Measurements from ENCODE around the gene RNF115. TPM values are rescaled to one million over a fixed set of nuclear protein-coding genes. Genes with fewer than 3 reads are reported as not detected.
A peak's percentile ranks its signal among the peaks of the same experiment; 100 is the strongest.
"Not testable (repeated sequence)": the region's sequence is repeated elsewhere in the genome, so short reads cannot be mapped to it uniquely, and the experiment has no call there.

Gene RNF115
- total RNA-seq, 1 donor from 2014 or later = 13.9 TPM

DNA sequence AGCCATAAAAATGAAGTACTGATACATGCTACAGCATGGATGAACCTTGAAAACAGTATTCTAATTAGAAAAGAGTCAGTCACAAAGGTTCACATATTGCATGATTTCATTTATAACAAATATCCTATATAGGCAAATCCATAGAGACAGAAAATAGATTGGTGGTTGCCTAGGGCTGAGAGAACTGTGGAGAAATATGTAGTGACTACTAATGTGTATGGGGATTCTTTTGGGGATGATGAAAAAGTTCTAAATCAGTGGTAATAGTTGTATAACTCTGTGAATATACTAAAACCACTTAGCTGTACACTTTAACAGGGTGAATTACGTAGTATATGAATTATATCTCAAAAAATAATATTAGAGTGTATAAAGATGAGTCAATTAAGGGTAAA, 45.8 kb downstream of the RNF115 start:
- no peak for DNase-seq (ENCODE audit: low spot score in 2 of 2, unreplicated experiment in 2 of 2)
- Mint-ChIP-seq H3K27me3 (ENCODE audit: low read depth) (no peaks in the 10 kb centered on the region), H3K27ac (no peak overlapping the region), H3K36me3 (peaks cover 15% of the 10 kb centered on the region), H3K9me3 (peaks cover 3% of the 10 kb centered on the region), H3K4me3 (no peak overlapping the region), H3K4me1 (no peaks in the 10 kb centered on the region)
- TF ChIP-seq, protein P1, sequence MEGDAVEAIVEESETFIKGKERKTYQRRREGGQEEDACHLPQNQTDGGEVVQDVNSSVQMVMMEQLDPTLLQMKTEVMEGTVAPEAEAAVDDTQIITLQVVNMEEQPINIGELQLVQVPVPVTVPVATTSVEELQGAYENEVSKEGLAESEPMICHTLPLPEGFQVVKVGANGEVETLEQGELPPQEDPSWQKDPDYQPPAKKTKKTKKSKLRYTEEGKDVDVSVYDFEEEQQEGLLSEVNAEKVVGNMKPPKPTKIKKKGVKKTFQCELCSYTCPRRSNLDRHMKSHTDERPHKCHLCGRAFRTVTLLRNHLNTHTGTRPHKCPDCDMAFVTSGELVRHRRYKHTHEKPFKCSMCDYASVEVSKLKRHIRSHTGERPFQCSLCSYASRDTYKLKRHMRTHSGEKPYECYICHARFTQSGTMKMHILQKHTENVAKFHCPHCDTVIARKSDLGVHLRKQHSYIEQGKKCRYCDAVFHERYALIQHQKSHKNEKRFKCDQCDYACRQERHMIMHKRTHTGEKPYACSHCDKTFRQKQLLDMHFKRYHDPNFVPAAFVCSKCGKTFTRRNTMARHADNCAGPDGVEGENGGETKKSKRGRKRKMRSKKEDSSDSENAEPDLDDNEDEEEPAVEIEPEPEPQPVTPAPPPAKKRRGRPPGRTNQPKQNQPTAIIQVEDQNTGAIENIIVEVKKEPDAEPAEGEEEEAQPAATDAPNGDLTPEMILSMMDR (IDR thresholded peaks at IDR 0.05; ENCODE audit: unreplicated experiment) = no peak

DNA sequence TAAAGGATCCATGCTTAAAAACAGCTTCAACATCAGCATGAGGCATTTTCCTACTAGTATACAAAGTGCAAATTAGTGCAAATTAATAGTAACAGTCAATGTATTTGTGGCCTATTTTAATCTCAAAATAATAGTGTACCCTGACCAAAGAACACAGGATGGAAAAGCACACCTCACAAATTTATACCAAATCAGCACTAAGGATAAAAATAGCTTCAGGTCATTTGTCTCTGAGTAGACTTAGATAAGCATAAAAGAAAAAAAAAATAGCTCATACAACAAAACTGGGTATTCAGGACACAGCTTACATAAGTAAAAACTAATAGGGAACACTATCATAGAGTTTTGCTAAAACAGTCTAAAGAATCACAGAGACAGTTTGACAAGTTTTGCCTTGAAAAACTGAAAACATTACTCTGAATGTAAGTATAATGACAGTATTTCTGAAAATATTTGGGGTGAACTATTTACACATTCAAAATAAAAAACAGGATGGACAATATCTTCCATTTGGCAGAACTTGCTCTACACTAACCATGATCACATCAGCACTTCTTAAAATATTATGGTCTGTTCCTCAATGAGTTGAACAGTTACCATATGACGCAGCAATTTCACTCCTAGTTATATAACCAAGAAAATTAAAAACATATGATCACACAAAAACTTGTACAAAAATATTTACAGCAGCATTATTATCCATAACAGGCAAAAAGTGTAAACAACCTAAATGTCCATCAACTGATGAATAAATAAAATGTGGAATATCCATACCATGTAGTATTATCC, 46.3 kb downstream of the RNF115 start:
- Mint-ChIP-seq H3K9me3 (peaks cover 9% of the 10 kb centered on the region), H3K4me1 (no peaks in the 10 kb centered on the region), H3K36me3 (peaks cover 19% of the 10 kb centered on the region), H3K27me3 (ENCODE audit: low read depth) (no peaks in the 10 kb centered on the region), H3K27ac (peak overlapping the region; percentile 31), H3K4me3 (no peak overlapping the region)
- DNase-seq (ENCODE audit: low spot score in 2 of 2, unreplicated experiment in 2 of 2) = no peak
- TF ChIP-seq, protein P1 (IDR thresholded peaks at IDR 0.05; ENCODE audit: unreplicated experiment) = no peak

DNA sequence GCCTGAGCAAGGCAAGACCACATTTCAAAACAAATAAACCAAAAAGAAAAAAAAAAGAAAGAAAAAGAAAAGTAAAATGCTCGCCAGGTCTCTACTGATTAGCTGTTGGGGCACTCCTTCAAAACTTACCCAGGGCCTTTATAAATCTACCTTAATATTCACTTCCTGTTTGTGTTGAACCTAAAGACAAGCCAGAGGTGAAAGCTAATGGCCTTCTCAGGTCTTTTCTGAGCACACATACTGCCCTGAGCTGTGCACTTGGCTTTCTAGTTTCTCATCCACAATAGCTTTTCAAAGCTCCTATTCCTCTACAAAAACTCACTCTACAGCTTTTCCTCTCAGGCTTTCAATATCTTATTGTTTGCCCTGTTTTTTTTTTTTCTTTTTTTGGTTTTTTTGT, 50.5 kb downstream of the RNF115 start:
- H3K4me3 Mint-ChIP-seq = no peak overlapping the region
- H3K36me3 Mint-ChIP-seq = peaks cover 39% of the 10 kb centered on the region
- no peak overlapping the region for H3K27ac Mint-ChIP-seq
- no peaks in the 10 kb centered on the region for H3K27me3 Mint-ChIP-seq (ENCODE audit: low read depth)
- TF ChIP-seq, protein P1 (IDR thresholded peaks at IDR 0.05; ENCODE audit: unreplicated experiment) = no peak
- H3K4me1 Mint-ChIP-seq = no peaks in the 10 kb centered on the region
- no peak for DNase-seq (ENCODE audit: low spot score in 2 of 2, unreplicated experiment in 2 of 2)
- H3K9me3 Mint-ChIP-seq = peaks cover 11% of the 10 kb centered on the region

DNA sequence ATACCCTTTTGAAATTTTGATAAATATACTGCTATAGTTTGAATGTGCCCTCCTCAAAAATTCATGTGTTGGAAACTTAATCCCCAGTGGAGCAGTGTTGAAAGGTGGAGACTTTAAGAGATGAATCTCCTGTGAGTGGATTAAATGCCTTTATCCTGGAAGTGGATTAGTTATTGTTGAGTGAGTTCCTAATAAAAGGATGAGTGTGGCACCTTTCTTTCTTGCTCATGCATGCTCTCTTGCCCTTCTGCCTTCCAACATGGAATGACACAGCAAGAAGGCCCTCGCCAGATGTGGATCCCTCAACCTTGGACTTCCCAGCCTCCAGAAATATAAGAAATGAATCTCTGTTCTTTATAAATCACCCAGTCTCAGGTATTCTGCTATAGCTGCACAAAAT, 52.8 kb downstream of the RNF115 start:
- TF ChIP-seq, protein P1 (IDR thresholded peaks at IDR 0.05; ENCODE audit: unreplicated experiment) = no peak
- Mint-ChIP-seq H3K9me3 (peaks cover 11% of the 10 kb centered on the region), H3K27me3 (ENCODE audit: low read depth) (no peaks in the 10 kb centered on the region), H3K4me1 (no peaks in the 10 kb centered on the region), H3K36me3 (peaks cover 50% of the 10 kb centered on the region), H3K27ac (no peak overlapping the region), H3K4me3 (no peak overlapping the region)
- no peak for DNase-seq (ENCODE audit: low spot score in 2 of 2, unreplicated experiment in 2 of 2)

DNA sequence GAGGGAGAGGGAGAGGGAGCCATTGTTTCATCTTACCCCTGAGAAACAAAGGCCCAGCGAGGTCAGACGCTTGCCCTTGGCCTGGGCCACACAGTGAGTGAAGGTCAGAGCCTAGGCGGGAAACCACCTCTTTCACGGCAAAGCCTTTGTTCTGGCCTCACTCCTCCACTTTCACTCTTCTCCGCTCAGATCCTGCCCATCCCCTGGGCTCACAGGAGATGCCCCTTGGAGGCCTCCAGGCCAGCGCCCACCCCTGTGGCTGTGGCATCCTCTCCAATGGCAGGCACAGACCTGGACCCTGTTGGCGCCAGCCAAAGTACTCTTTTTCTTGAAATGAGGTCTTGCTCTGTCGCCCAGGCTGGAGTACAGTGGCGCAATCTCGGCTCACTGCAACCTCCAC, 55.9 kb downstream of the RNF115 start:
- not testable (repeated sequence) for H3K27ac Mint-ChIP-seq; H3K4me3 Mint-ChIP-seq; DNase-seq (ENCODE audit: low spot score in 2 of 2, unreplicated experiment in 2 of 2); H3K4me1 Mint-ChIP-seq; H3K27me3 Mint-ChIP-seq (ENCODE audit: low read depth); H3K9me3 Mint-ChIP-seq
- peaks cover 53% of the 10 kb centered on the region for H3K36me3 Mint-ChIP-seq

DNA sequence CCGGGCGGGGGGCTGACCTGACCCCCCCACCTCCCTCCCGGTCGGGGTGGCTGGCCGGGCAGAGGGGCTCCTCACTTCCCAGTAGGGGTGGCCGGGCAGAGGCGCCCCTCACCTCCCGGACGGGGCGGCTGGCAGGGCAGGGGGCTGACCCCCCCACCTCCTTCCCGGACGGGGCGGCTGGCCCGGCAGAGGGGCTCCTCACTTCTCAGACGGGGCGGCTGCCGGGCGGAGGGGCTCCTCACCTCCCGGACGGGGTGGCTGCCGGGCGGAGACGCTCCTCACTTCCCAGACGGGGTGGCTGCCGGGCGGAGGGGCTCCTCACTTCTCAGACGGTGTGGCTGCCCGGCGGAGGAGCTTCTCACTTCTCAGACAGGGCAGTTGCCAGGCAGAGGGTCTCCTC, 57.0 kb downstream of the RNF115 start:
- not testable (repeated sequence) for H3K27me3 Mint-ChIP-seq (ENCODE audit: low read depth); DNase-seq (ENCODE audit: low spot score in 2 of 2, unreplicated experiment in 2 of 2)
- peaks cover 50% of the 10 kb centered on the region for H3K36me3 Mint-ChIP-seq

DNA sequence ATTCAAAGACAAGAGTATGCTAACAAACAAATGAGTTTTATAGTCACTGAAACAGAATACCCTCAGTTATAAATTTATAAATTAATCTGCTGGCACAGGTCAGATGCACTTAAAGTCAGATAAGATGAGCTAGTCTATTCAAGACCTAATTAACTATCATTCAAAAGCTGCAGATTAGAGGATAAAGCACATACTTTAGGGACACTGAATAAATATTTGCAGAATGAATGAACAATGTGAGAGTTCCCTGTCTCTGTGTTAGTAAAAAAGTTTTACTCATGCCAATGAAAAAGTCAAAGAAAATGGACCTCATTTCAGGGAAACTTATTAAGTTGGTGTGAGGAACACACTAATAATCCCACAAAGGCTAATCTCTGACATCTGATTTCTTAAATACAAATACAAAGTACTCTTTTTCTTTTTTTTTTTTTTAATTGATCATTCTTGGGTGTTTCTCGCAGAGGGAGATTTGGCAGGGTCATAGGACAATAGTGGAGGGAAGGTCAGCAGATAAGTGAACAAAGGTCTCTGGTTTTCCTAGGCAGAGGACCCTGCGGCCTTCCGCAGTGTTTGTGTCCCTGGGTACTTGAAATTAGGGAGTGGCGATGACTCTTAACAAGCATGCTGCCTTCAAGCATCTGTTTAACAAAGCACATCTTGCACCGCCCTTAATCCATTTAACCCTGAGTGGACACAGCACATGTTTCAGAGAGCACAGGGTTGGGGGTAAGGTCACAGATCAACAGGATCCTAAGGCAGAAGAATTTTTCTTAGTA, 58.1 kb downstream of the RNF115 start:
- H3K4me1 Mint-ChIP-seq; H3K27ac Mint-ChIP-seq; H3K4me3 Mint-ChIP-seq; H3K27me3 Mint-ChIP-seq (ENCODE audit: low read depth); DNase-seq (ENCODE audit: low spot score in 2 of 2, unreplicated experiment in 2 of 2): not testable (repeated sequence)
- peaks cover 50% of the 10 kb centered on the region for H3K36me3 Mint-ChIP-seq
- peaks cover 14% of the 10 kb centered on the region for H3K9me3 Mint-ChIP-seq

More for the DNA sequence above, 57.0 kb downstream of the RNF115 start:
- H3K4me3 Mint-ChIP-seq, H3K27ac Mint-ChIP-seq, H3K4me1 Mint-ChIP-seq, H3K9me3 Mint-ChIP-seq: not testable (repeated sequence)

DNA sequence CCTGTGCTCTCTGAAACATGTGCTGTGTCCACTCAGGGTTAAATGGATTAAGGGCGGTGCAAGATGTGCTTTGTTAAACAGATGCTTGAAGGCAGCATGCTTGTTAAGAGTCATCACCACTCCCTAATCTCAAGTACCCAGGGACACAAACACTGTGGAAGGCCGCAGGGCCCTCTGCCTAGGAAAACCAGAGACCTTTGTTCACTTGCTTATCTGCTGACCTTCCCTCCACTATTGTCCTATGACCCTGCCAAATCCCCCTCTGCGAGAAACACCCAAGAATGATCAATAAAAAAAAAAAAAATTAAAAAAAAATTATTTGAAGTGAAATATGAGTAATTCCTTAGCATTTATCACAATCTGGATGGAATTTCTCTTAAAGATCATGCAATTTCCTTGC, 58.8 kb downstream of the RNF115 start:
- not testable (repeated sequence) for H3K4me1 Mint-ChIP-seq; DNase-seq (ENCODE audit: low spot score in 2 of 2, unreplicated experiment in 2 of 2); H3K27ac Mint-ChIP-seq; H3K4me3 Mint-ChIP-seq; H3K27me3 Mint-ChIP-seq (ENCODE audit: low read depth)
- peaks cover 55% of the 10 kb centered on the region for H3K36me3 Mint-ChIP-seq
- peaks cover 18% of the 10 kb centered on the region for H3K9me3 Mint-ChIP-seq

DNA sequence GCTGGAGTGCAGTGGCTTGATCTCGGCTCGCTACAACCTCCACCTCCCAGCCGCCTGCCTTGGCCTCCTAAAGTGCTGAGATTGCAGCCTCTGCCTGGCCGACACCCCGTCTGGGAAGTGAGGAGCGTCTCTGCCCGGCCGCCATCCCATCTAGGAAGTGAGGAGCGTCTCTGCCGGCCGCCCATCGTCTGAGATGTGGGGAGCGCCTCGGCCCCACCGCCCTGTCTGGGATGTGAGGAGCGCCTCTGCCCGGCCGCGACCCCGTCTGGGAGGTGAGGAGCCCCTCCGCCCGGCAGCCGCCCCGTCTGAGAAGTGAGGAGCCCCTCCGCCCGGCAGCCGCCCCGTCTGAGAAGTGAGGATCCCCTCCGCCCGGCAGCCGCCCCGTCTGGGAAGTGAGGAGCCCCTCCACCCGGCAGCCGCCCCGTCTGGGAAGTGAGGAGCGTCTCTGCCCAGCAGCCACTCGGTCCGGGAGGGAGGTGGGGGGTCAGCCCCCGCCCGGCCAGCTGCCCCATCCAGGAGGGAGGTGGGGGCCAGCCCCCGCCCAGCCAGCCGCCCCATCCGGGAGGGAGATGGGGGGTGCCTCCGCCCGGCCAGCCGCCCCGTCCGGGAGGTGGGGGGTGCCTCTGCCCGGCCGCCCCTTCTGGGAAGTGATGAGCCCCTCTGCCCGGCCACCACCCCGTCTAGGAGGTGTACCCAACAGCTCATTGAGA, 59.5 kb downstream of the RNF115 start:
- H3K4me1 Mint-ChIP-seq; H3K27ac Mint-ChIP-seq; H3K4me3 Mint-ChIP-seq; H3K27me3 Mint-ChIP-seq (ENCODE audit: low read depth); DNase-seq (ENCODE audit: low spot score in 2 of 2, unreplicated experiment in 2 of 2): not testable (repeated sequence)
- Mint-ChIP-seq H3K36me3 (peaks cover 59% of the 10 kb centered on the region), H3K9me3 (peaks cover 18% of the 10 kb centered on the region)

All from mesothelial cell of epicardium (in vitro differentiated cells).